NCI-H1436 (cell line): ENCODE data around the gene PCDHGA4.
"Not testable (repeated sequence)": the region's sequence is repeated elsewhere in the genome, so short reads cannot be mapped to it uniquely, and the experiment has no call there.

ENCODE experiments used
- DNase-seq: peaks from one replicate; lab custom pipeline; 2025; lab: John Stamatoyannopoulos, UW

PCDHGA4 gene

DNA sequence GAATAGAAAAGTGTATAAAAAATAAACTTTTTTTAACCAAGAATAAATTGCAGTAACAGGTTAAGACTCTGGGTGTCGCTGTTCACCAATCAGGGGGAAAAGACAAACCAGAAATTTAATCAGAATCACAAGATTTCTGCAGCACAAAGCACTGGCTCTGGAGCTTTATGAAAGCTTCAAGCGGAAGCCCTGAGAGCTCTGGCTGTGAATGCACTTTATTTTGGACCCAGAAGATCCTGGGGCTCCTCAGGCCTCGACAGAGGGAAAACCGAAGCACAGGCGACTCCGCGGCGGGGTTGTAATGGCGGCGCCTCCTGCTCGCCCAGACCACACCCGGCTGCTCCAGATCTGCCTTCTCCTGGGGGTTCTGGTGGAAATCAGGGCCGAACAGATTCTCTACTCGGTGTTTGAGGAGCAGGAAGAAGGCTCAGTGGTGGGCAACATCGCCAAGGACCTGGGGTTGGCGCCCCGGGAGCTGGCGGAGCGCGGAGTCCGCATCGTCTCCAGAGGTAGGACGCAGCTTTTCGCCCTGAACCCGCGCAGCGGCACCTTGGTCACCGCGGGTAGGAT is at the start of gene PCDHGA4:
PCDHGA4 (plus strand) TSS at position 122 of the 570 bp plus-strand sequence; CDS start at position 209, 87 bp downstream.
- DNase-seq = no peak

DNA sequence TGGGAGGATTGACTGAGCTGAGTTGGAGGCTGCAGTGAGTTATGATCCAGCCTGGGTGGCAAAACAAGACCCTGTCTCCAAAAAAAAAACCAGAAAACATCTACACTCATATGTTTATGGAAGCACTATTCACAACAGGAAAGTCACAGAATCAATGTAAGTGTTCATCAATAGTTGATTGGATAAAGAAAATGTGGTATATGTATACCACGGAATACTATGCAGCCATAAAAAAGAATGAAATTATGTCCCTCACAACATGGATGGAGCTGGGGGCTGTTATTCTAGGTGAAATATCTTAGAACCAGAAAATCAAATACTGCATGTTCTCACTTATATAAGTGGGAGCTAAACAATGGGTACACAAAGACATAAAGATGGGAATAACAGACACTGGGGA is 48.2 kb upstream of the PCDHGA4 start:
- DNase-seq = no peak

DNA sequence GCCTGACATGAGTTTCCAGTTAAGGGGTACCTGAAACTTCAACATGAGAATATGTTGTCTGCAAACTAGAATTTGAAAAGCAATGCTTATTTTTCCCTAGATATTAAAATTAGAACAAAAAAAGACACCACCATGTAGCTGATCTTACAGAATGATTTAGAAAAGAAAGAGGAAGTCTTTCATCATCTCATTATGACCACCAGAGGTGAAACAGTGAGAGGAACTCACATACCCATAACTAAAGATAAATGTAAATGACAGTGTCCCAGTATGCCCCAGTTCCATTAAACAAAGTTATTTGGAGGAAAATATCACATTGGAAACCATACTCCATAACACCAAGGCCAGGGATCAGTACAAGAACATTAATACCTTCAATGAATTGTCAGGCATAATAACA is 41.1 kb upstream of the PCDHGA4 start:
- DNase-seq = no peak

DNA sequence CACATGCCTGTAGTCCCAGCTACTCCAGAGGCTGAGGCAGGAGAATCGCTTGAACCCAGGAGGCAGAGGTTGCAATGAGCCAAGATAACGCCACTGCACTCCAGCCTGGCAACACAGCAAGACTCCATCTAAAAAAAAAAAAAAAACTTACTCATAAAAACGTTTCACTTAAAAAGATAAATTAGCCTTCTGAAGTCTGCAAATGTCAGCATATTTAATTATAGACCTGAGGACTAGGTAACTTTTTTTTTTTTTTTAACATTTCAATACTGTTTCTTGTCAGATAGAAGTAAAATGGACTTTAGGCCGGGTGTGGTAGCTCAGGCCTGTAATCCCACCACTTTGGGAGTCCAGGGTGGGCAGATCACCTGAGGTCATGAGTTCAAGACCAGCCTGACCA is 37.9 kb upstream of the PCDHGA4 start:
- DNase-seq = not testable (repeated sequence)

DNA sequence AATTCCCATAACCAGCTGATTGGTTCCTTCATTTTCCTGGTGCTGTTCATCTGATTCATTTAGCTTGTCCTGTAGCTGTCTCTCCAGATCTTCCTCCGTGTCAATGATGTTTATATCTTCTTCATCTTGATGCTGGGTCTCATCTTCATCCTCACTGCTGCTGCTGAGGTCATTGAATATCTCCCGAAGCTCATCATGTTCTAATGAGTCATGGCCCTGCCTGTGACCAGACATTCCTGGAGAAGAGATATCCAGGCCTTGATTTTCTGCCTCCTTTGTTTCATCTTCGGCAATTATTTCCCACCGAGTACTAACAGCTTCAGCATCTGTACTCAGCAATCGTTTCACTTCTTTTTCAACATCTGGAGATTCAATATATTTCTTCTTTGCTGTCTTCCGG is 35.6 kb upstream of the PCDHGA4 start:
- DNase-seq = no peak

GRCh38 chr5:141319699-141320098 is 35.1 kb upstream of the PCDHGA4 start:
- DNase-seq = no peak

DNA sequence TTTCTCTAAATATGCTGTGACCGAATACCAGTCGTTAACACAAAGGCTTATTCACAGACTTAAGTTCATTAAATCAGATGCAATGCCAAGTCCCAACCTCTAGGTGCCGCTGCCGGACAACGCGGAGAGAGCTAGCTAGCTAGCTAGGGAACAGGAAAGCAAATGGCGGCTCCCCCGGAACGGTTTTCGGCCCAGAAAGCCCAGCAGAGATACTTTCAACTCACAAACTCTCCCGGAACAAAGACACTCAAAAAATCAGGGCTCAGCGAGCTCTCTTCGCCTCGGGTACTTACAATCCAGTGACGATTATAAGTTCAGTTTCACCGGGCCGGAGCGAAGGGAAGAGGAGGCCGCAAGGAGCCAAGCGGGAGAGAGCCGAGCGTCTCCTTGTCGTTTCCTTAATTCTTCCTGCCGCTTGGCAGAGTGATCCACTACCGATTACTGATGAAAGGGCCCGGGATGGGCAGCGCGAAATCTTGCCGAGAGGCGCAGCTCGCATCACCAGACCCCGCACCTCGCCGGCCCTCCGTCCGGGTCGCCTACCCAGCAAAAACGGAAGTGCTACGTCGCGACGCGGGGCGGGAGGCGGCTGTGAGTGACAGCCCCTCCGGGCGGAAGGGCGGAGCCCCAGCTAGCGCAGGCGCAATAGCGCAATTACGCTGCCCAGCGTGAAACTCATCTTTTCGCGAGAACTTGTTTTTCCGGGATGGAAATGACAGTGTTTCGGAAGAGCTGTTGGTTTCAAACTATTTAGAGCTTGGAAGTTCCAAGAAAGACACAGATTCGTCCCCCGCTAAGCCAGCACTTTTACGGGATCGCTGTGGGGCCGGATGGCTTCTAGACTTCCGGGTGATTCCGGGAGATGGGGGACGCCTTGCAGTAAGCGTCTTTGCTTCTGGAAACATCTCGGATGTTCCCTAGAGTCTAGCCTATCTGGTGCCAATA is 34.3 kb upstream of the PCDHGA4 start, which contains the start of gene TAF7:
TAF7 (minus strand) TSS at position 560 of the 945 bp plus-strand sequence. CDS start 740 bp downstream, outside the sequence.
- DNase-seq = peak; percentile 92

DNA sequence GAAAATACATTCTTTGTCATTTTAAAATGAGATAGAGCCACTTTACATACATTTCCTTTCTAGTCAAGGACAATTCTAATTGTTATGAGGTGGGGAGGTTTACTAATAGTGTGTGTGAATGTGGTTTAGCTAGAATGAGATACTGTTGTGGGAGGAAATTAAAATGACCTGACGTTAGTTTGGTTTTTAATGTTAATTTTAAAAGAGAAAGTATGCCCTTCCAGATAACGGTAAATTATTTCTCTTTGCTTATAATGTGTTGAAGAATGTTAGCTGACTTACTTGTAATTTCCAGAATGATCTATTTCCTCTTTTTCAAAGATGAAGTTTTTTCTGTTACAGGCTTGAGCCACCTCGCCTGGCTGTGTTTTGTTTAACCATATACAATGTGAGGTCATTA is 32.6 kb upstream of the PCDHGA4 start:
- no peak for DNase-seq

DNA sequence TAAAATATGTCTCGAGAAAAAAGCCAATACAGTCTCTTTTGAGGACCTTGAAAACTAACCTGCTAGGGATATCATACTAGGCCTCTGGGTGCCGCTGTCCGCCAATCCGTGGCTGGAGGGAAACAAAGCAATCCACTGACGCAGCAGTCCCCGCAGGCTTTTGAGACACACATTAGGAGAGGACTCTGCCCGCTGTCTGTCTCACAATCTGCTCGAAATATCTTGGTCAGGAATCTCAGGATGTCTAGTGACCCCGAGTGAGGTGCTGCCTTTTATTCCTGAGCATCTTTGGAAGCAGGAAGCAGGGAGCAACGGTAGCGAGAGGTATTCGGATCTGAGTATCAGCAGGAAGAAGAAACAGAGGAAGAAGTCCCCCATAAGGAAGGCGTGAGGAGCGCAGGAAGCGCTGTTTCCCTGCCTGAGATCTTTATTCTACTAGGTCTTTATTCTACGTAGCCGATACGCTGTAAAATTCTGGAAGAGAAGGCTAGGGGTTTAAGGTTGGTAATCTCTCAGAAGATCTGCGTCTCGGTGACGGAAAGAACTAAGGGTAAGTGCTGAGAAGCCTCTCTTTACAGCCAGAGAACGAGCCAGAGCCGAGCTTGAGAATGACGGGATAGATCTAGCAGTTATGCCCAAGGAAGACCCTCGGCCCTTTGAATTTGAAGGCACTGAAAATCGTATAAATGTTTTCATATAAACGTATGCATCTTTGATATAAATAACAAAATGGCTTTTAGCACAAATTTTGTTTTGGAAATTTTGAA is 28.6 kb upstream of the PCDHGA4 start:
- no peak for DNase-seq

GRCh38 chr5:141328231-141328630 is 26.6 kb upstream of the PCDHGA4 start:
- DNase-seq = no peak

- DNase-seq = peak; percentile 16
Measured at GRCh38 chr5:141330299-141331080, 24.3 kb upstream of the PCDHGA4 start, which contains the start of gene PCDHGA1. PCDHGA1 (plus strand) TSS chr5:141330514.

DNA sequence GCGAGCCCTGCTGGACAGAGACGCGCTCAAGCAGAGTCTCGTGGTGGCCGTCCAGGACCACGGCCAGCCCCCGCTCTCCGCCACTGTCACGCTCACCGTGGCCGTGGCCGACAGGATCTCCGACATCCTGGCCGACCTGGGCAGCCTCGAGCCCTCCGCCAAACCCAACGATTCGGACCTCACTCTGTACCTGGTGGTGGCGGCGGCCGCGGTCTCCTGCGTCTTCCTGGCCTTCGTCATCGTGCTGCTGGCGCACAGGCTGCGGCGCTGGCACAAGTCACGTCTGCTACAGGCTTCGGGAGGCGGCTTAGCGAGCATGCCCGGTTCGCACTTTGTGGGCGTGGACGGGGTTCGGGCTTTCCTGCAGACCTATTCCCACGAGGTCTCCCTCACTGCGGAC is 22.2 kb upstream of the PCDHGA4 start:
- not testable (repeated sequence) for DNase-seq

DNA sequence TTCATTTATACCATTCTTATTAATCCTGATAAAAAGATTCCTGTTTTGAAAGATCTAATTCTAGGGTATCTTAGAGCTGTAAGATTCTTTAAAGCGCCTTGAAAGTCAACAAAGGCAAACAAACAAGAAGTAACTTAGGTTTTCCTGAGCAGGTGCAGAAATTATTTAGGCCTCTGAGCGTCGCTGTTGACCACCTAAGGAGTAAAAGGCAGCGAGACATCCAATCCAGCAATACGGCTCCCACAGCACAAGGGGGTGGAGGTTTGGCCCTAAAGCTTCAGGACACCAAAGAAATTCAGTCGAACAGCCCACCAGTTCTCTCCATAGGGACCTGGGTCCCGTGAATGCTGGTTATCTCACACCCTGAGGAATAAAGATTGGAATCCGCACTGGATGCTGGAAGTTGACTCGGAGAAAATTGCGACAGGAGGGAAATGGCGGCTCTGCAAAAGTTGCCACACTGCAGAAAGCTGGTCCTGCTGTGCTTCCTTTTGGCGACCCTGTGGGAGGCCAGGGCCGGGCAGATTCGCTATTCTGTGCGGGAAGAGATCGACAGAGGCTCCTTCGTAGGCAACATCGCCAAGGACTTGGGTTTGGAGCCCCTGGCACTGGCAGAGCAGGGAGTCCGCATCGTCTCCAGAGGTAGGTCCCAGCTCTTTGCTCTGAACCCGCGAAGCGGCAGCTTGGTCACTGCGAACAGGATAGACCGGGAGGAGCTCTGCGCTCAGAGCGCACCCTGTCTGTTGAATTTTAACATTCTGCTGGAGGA is 16.1 kb upstream of the PCDHGA4 start, which contains the start of gene PCDHGA2:
PCDHGA2 (plus strand) TSS at position 223 of the 769 bp plus-strand sequence.
- peak; percentile 14 for DNase-seq

GRCh38 chr5:141340781-141341354 is 14.0 kb upstream of the PCDHGA4 start:
- not testable (repeated sequence) for DNase-seq

- DNase-seq = no peak
Measured at GRCh38 chr5:141342773-141343172, 12.0 kb upstream of the PCDHGA4 start.

DNA sequence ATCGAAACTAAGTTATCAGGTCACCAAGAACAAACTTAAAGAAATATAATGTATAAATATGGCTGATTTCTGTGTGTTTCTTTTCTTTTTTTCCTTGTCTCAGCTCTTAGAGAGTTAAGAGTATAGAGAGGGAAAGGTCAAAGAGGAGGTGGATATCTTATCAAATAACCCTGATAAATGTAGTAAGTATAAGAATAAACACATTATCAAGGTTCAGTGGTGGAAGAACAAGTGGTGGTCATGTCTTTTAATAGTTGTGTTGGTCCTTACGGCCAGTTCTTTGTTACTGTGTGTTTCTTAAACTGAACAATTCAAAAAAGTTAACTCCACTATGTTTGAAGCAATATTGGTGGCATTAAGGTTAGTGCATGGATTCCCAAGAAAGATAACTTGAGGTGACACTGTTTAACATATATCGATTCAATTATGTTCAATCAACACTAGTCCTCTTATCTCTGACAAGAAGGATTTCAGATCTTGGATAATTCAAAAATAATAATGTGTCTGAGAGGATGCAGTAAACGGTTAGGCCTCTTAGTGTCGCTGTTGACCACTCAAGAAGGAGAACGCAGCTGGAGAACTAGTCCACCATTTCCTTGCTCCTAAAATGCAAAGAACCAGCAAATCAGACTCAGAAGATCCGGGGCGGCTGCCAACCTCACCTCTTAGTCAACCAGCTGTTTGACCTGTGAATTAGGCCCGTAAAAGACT is 11.4 kb upstream of the PCDHGA4 start, which contains the start of gene PCDHGA3:
PCDHGA3 (plus strand) TSS at position 588 of the 711 bp plus-strand sequence. CDS start 205 bp downstream, outside the sequence.
- DNase-seq = no peak

DNA sequence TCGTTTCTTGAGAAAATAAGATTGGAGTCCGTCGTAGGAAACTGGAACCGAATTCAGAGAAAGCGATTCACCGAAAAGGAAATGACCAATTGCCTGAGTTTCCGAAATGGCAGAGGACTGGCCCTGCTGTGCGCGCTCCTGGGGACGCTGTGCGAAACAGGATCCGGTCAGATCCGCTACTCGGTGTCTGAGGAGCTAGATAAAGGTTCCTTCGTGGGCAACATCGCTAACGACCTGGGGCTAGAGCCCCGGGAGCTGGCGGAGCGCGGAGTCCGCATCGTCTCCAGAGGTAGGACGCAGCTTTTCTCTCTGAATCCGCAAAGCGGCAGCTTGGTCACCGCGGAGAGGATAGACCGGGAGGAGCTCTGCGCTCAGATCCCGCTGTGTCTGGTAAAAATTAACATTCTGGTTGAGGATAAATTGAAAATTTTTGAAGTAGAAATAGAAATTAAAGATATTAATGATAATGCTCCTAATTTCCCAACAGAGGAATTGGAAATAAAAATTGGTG is 10.8 kb upstream of the PCDHGA4 start:
- no peak for DNase-seq

DNA sequence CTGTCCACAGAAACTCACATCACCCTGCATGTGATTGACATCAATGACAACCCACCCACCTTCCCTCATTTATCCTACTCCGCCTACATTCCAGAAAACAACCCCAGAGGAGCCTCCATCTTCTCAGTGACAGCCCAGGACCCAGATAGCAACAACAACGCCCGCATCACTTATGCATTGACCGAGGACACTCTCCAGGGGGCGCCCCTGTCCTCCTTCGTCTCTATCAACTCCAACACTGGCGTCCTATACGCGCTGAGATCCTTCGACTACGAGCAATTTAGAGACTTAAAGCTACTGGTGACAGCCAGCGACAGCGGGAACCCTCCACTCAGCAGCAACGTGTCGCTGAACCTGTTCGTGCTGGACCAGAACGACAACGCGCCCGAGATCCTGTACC is 9.5 kb upstream of the PCDHGA4 start:
- no peak for DNase-seq

DNA sequence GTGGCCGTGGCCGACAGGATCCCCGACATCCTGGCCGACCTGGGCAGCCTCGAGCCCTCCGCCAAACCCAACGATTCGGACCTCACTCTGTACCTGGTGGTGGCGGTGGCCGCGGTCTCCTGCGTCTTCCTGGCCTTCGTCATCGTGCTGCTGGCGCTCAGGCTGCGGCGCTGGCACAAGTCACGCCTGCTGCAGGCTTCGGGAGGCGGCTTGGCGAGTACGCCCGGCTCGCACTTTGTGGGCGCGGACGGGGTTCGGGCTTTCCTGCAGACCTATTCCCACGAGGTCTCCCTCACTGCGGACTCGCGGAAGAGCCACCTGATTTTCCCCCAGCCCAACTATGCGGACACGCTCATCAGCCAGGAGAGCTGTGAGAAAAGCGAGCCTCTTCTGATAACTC is 8.8 kb upstream of the PCDHGA4 start:
- DNase-seq = not testable (repeated sequence)
